ENCODE measurements around the gene NUP54.
A peak's percentile ranks its signal among the peaks of the same experiment; 100 is the strongest.

Gene NUP54

DNA sequence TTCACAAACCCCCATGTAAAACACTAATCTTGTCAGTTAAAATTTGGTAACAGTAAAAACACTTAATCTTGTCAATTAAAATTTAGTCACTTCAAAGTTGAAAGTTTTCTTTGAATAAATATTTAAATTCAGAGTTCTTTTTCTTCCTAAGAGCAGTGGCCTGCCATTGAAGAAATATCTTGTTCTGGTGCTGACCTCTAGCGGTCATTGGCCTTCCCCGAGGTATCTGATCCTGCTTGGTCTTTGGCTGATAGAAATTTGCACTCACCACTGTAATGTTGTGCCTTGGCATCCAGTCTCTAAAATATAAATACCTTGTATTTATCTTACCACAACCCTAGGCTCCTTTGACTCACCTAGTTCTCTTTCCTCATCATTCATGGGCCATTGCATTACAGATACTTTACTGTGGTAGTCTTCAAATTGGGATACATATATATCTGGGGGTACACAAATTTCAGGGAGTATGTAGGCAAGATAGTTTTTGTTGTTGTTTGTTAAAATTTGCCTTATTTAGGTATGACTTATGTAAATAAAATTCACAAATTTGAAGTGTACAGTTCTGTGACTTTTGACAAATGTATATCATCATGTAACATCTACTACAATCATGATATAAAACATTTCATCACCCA, 80.4 kb downstream of the NUP54 start:
- FAIRE-seq: peak; percentile 91

DNA sequence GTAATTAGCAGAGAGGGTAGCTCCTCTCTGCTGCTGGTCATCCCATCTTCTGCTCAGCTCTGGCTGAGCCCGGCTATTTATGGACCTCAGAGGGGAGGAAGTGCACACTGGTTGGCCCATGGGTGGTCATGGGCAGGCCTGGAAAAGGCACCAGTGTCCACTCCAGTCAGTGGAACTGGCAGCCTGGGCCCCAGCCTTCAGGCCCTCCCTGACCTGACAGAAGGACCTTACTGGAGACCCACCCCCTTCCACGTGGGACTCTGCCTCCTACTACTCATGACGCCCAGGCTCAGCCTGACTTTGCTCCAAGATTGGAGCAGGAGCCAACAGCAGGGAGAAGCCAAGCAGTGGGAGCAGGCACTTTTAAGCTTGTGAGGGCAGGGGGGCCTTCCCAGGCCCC, 81.7 kb downstream of the NUP54 start:
- FAIRE-seq: no peak
